B cell (primary cell): ENCODE results near the gene DUSP14.

Experiments
- EZH2 ChIP-seq: IDR thresholded peaks from 2 replicates; pipeline ENCODE4 v1.6.1; 2012; ENCODE audit warnings: borderline replicate concordance, low read depth, mild to moderate bottlenecking, moderate library complexity, low read length; ENCODE audit not compliant: insufficient read depth, poor library complexity, severe bottlenecking
- TF ChIP-seq, protein P1 (sequence below): fragments of 200-600 bp; IDR thresholded peaks from one replicate; pipeline ENCODE4 v1.8.0; 2022; ENCODE audit warnings: antibody characterized with exemption, mild to moderate bottlenecking

DNA sequence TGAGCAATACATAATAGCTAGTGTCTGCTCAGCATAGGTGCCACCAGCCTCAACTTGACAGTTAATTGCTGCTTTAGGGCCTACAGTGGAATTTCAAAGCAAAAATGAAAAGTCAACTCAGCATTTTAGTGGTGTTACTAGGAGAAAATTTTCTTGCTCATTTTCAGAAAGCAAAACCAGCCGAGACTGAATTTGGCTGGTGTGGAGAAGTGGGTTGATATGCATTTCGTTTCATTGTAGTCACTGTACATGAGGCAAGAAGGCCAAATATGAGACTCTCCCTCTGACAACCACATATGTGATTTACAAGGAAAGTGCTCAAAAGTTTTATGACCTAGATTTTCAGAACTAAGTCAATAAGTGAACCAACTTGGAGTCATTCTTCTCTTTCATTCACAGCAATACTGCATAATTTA, 54.0 kb downstream of the DUSP14 start:
- TF ChIP-seq, protein P1, sequence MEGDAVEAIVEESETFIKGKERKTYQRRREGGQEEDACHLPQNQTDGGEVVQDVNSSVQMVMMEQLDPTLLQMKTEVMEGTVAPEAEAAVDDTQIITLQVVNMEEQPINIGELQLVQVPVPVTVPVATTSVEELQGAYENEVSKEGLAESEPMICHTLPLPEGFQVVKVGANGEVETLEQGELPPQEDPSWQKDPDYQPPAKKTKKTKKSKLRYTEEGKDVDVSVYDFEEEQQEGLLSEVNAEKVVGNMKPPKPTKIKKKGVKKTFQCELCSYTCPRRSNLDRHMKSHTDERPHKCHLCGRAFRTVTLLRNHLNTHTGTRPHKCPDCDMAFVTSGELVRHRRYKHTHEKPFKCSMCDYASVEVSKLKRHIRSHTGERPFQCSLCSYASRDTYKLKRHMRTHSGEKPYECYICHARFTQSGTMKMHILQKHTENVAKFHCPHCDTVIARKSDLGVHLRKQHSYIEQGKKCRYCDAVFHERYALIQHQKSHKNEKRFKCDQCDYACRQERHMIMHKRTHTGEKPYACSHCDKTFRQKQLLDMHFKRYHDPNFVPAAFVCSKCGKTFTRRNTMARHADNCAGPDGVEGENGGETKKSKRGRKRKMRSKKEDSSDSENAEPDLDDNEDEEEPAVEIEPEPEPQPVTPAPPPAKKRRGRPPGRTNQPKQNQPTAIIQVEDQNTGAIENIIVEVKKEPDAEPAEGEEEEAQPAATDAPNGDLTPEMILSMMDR, result no peak
- no peak for TF ChIP-seq EZH2
